Measurements from ENCODE around the gene CHST2.

DNA sequence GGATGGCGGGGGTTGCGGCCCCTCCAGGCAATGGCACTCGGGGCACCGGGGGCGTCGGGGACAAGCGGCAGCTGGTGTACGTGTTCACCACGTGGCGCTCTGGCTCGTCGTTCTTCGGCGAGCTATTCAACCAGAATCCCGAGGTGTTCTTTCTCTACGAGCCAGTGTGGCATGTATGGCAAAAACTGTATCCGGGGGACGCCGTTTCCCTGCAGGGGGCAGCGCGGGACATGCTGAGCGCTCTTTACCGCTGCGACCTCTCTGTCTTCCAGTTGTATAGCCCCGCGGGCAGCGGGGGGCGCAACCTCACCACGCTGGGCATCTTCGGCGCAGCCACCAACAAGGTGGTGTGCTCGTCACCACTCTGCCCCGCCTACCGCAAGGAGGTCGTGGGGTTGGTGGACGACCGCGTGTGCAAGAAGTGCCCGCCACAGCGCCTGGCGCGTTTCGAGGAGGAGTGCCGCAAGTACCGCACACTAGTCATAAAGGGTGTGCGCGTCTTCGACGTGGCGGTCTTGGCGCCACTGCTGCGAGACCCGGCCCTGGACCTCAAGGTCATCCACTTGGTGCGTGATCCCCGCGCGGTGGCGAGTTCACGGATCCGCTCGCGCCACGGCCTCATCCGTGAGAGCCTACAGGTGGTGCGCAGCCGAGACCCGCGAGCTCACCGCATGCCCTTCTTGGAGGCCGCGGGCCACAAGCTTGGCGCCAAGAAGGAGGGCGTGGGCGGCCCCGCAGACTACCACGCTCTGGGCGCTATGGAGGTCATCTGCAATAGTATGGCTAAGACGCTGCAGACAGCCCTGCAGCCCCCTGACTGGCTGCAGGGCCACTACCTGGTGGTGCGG, 1.9 kb downstream of the CHST2 start:
- no peak for TF ChIP-seq EZH2phosphoT487 (IDR thresholded peaks at IDR 0.05; ENCODE audit: insufficient read depth, low read depth)
- TF ChIP-seq EZH2 (IDR thresholded peaks at IDR 0.05; ENCODE audit: insufficient read depth, poor library complexity, severe bottlenecking) = no peak
